Measurements from ENCODE around the gene KLF16.

Gene KLF16

GRCh38 chr19:1871140-1871597, 7.8 kb upstream of the KLF16 start:
- no peak overlapping the region for H3K56ac ChIP-seq (ENCODE audit: low read length)
- no peaks in the 10 kb centered on the region for H3K27me3 ChIP-seq (ENCODE audit: insufficient read depth, low read length, poor library complexity)
- no peak overlapping the region for H2BK5ac ChIP-seq (ENCODE audit: low read length)
- H3K4me3 ChIP-seq (ENCODE audit: low read length) = no peak overlapping the region
- no peak overlapping the region for H2BK120ac ChIP-seq (ENCODE audit: low read depth, low read length)
- no peak for DNase-seq
- WGBS (ENCODE audit: extremely low coverage, insufficient coverage, low lambda C conversion rate) = no CpG with 5 or more reads among the region's 15 CpGs
- no peak overlapping the region for H2AK5ac ChIP-seq (ENCODE audit: low read length)
- no peak overlapping the region for H3K18ac ChIP-seq (ENCODE audit: low read length)
- H2BK15ac ChIP-seq (replicated peaks; ENCODE audit: low read depth) = no peak overlapping the region
- no peak overlapping the region for H3K23ac ChIP-seq (ENCODE audit: low read length)
- H3K27ac ChIP-seq (ENCODE audit: low read depth, low read length) = no peak overlapping the region
- H3K4ac ChIP-seq (ENCODE audit: low read depth, low read length) = no peak overlapping the region
- no peak overlapping the region for H3K4me2 ChIP-seq (ENCODE audit: low read length)
- no peaks in the 10 kb centered on the region for H3K36me3 ChIP-seq (ENCODE audit: control insufficient read depth, insufficient read depth, low read length)
- no peak overlapping the region for H3K9ac ChIP-seq (ENCODE audit: low read length)
- H4K8ac ChIP-seq (ENCODE audit: low read depth, low read length) = no peak overlapping the region
- peaks cover 7% of the 10 kb centered on the region for H3K79me1 ChIP-seq (ENCODE audit: low read length)
- no peaks in the 10 kb centered on the region for H3K4me1 ChIP-seq (ENCODE audit: control insufficient read depth, low read depth, low read length)
- H4K5ac ChIP-seq (ENCODE audit: low read length) = no peak overlapping the region
- H3K79me2 ChIP-seq (ENCODE audit: control insufficient read depth, insufficient read depth, low read length) = peaks cover 21% of the 10 kb centered on the region

GRCh38 chr19:1868971-1869370, 5.6 kb upstream of the KLF16 start:
- H2AK5ac ChIP-seq (ENCODE audit: low read length) = no peak overlapping the region
- H4K5ac ChIP-seq (ENCODE audit: low read length) = no peak overlapping the region
- no peak overlapping the region for H3K4ac ChIP-seq (ENCODE audit: low read depth, low read length)
- H3K18ac ChIP-seq (ENCODE audit: low read length) = no peak overlapping the region
- H3K23ac ChIP-seq (ENCODE audit: low read length) = no peak overlapping the region
- H2BK5ac ChIP-seq (ENCODE audit: low read length) = no peak overlapping the region
- peaks cover 10% of the 10 kb centered on the region for H3K79me2 ChIP-seq (ENCODE audit: control insufficient read depth, insufficient read depth, low read length)
- no peaks in the 10 kb centered on the region for H3K27me3 ChIP-seq (ENCODE audit: insufficient read depth, low read length, poor library complexity)
- WGBS (ENCODE audit: extremely low coverage, insufficient coverage, low lambda C conversion rate) = no CpG with 5 or more reads among the region's 7 CpGs
- H3K36me3 ChIP-seq (ENCODE audit: control insufficient read depth, insufficient read depth, low read length) = no peaks in the 10 kb centered on the region
- no peak overlapping the region for H3K27ac ChIP-seq (ENCODE audit: low read depth, low read length)
- H3K4me2 ChIP-seq (ENCODE audit: low read length) = no peak overlapping the region
- H3K79me1 ChIP-seq (ENCODE audit: low read length) = peaks cover 5% of the 10 kb centered on the region
- no peaks in the 10 kb centered on the region for H3K4me1 ChIP-seq (ENCODE audit: control insufficient read depth, low read depth, low read length)
- no peak overlapping the region for H3K56ac ChIP-seq (ENCODE audit: low read length)
- H2BK120ac ChIP-seq (ENCODE audit: low read depth, low read length) = no peak overlapping the region
- H3K4me3 ChIP-seq (ENCODE audit: low read length) = no peak overlapping the region
- DNase-seq = no peak
- no peak overlapping the region for H3K9ac ChIP-seq (ENCODE audit: low read length)
- H4K8ac ChIP-seq (ENCODE audit: low read depth, low read length) = no peak overlapping the region
- H2BK15ac ChIP-seq (replicated peaks; ENCODE audit: low read depth) = no peak overlapping the region

GRCh38 chr19:1867349-1867724, 4.0 kb upstream of the KLF16 start:
- H3K27ac ChIP-seq (ENCODE audit: low read depth, low read length) = no peak overlapping the region
- H4K8ac ChIP-seq (ENCODE audit: low read depth, low read length) = no peak overlapping the region
- H3K4me2 ChIP-seq (ENCODE audit: low read length) = no peak overlapping the region
- H3K4me3 ChIP-seq (ENCODE audit: low read length) = no peak overlapping the region
- H3K79me2 ChIP-seq (ENCODE audit: control insufficient read depth, insufficient read depth, low read length) = peaks cover 1% of the 10 kb centered on the region
- H2BK5ac ChIP-seq (ENCODE audit: low read length) = no peak overlapping the region
- no peaks in the 10 kb centered on the region for H3K36me3 ChIP-seq (ENCODE audit: control insufficient read depth, insufficient read depth, low read length)
- H3K56ac ChIP-seq (ENCODE audit: low read length) = no peak overlapping the region
- no peak overlapping the region for H3K9ac ChIP-seq (ENCODE audit: low read length)
- no peak overlapping the region for H3K18ac ChIP-seq (ENCODE audit: low read length)
- H3K27me3 ChIP-seq (ENCODE audit: insufficient read depth, low read length, poor library complexity) = no peaks in the 10 kb centered on the region
- H3K79me1 ChIP-seq (ENCODE audit: low read length) = no peaks in the 10 kb centered on the region
- H3K4me1 ChIP-seq (ENCODE audit: control insufficient read depth, low read depth, low read length) = no peaks in the 10 kb centered on the region
- no peak overlapping the region for H2BK120ac ChIP-seq (ENCODE audit: low read depth, low read length)
- no peak overlapping the region for H2AK5ac ChIP-seq (ENCODE audit: low read length)
- H3K4ac ChIP-seq (ENCODE audit: low read depth, low read length) = no peak overlapping the region
- no peak overlapping the region for H2BK15ac ChIP-seq (replicated peaks; ENCODE audit: low read depth)
- DNase-seq = no peak
- H3K23ac ChIP-seq (ENCODE audit: low read length) = no peak overlapping the region
- H4K5ac ChIP-seq (ENCODE audit: low read length) = no peak overlapping the region
- WGBS (ENCODE audit: extremely low coverage, insufficient coverage, low lambda C conversion rate) = no CpG with 5 or more reads among the region's 9 CpGs

- no peak overlapping the region for H2AK5ac ChIP-seq (ENCODE audit: low read length)
- DNase-seq = no peak
- H3K4me2 ChIP-seq (ENCODE audit: low read length) = no peak overlapping the region
- no peak overlapping the region for H3K9ac ChIP-seq (ENCODE audit: low read length)
- no peak overlapping the region for H2BK15ac ChIP-seq (replicated peaks; ENCODE audit: low read depth)
- peaks cover 6% of the 10 kb centered on the region for H3K79me2 ChIP-seq (ENCODE audit: control insufficient read depth, insufficient read depth, low read length)
- no peak overlapping the region for H4K5ac ChIP-seq (ENCODE audit: low read length)
- no peak overlapping the region for H3K4ac ChIP-seq (ENCODE audit: low read depth, low read length)
- no peak overlapping the region for H3K18ac ChIP-seq (ENCODE audit: low read length)
- H2BK5ac ChIP-seq (ENCODE audit: low read length) = no peak overlapping the region
- no peaks in the 10 kb centered on the region for H3K27me3 ChIP-seq (ENCODE audit: insufficient read depth, low read length, poor library complexity)
- no peaks in the 10 kb centered on the region for H3K36me3 ChIP-seq (ENCODE audit: control insufficient read depth, insufficient read depth, low read length)
- H3K27ac ChIP-seq (ENCODE audit: low read depth, low read length) = no peak overlapping the region
- no peaks in the 10 kb centered on the region for H3K79me1 ChIP-seq (ENCODE audit: low read length)
- H4K8ac ChIP-seq (ENCODE audit: low read depth, low read length) = no peak overlapping the region
- H3K4me3 ChIP-seq (ENCODE audit: low read length) = no peak overlapping the region
- no peak overlapping the region for H3K23ac ChIP-seq (ENCODE audit: low read length)
- H2BK120ac ChIP-seq (ENCODE audit: low read depth, low read length) = no peak overlapping the region
- no peak overlapping the region for H3K56ac ChIP-seq (ENCODE audit: low read length)
- no CpG with 5 or more reads among the region's 8 CpGs for WGBS (ENCODE audit: extremely low coverage, insufficient coverage, low lambda C conversion rate)
- no peaks in the 10 kb centered on the region for H3K4me1 ChIP-seq (ENCODE audit: control insufficient read depth, low read depth, low read length)
Observed at GRCh38 chr19:1866693-1867348, 3.4 kb upstream of the KLF16 start.

GRCh38 chr19:1865172-1866010, 2.0 kb upstream of the KLF16 start:
- DNase-seq = no peak
- Histone ChIP-seq H3K36me3 (ENCODE audit: control insufficient read depth, insufficient read depth, low read length) (no peaks in the 10 kb centered on the region), H3K23ac (ENCODE audit: low read length) (peak overlapping the region; percentile 85), H4K8ac (ENCODE audit: low read depth, low read length) (no peak overlapping the region), H3K79me1 (ENCODE audit: low read length) (peaks cover 4% of the 10 kb centered on the region), H2BK5ac (ENCODE audit: low read length) (no peak overlapping the region), H3K27ac (ENCODE audit: low read depth, low read length) (no peak overlapping the region), H3K4me3 (ENCODE audit: low read length) (no peak overlapping the region), H3K4me2 (ENCODE audit: low read length) (peak overlapping the region; percentile 74), H3K18ac (ENCODE audit: low read length) (peak overlapping the region; percentile 3), H2BK15ac (replicated peaks; ENCODE audit: low read depth) (no peak overlapping the region), H3K56ac (ENCODE audit: low read length) (peak overlapping the region; percentile 96), H4K5ac (ENCODE audit: low read length) (no peak overlapping the region), H2AK5ac (ENCODE audit: low read length) (no peak overlapping the region), H3K4ac (ENCODE audit: low read depth, low read length) (no peak overlapping the region), H2BK120ac (ENCODE audit: low read depth, low read length) (no peak overlapping the region), H3K79me2 (ENCODE audit: control insufficient read depth, insufficient read depth, low read length) (peaks cover 21% of the 10 kb centered on the region), H3K27me3 (ENCODE audit: insufficient read depth, low read length, poor library complexity) (no peaks in the 10 kb centered on the region), H3K9ac (ENCODE audit: low read length) (peak overlapping the region; percentile 86), H3K4me1 (ENCODE audit: control insufficient read depth, low read depth, low read length) (peaks cover 7% of the 10 kb centered on the region)
- no CpG with 5 or more reads among the region's 17 CpGs for WGBS (ENCODE audit: extremely low coverage, insufficient coverage, low lambda C conversion rate)
